ENCODE results near the gene PCDHGC5.

PCDHGC5 gene

DNA sequence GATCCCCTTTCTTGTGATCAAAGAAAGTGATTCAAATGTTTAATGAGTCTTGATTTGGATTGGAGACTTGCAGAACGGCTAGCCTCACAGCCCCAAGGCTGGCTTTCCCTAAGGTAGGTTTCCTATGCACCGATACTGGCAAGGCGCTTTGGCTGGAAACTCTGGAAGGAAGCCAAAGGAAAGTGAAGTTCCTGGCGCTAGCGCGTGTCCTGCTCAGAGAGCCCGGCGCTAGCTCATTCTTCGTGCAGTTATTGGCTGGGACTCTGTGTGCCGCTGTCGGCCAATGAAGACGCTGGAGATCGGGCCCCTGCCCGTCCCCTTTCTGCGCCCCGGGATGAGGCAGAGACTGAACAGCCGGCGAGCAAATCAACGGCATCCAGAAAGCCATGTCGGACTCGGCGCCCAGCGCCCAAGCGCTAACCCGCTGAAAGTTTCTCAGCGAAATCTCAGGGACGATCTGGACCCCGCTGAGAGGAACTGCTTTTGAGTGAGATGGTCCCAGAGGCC lies 13.2 kb upstream of the PCDHGC5 start, which contains the start of gene PCDHGC3:
PCDHGC3 (plus strand) TSS at position 342 of the 507 bp plus-strand sequence; CDS start at position 493, 151 bp downstream.
- no peaks in the 10 kb centered on the region for H3K27me3 ChIP-seq (replicated peaks; ENCODE audit: control insufficient read depth, insufficient read depth, low read length)
- TF ChIP-seq, protein P1, sequence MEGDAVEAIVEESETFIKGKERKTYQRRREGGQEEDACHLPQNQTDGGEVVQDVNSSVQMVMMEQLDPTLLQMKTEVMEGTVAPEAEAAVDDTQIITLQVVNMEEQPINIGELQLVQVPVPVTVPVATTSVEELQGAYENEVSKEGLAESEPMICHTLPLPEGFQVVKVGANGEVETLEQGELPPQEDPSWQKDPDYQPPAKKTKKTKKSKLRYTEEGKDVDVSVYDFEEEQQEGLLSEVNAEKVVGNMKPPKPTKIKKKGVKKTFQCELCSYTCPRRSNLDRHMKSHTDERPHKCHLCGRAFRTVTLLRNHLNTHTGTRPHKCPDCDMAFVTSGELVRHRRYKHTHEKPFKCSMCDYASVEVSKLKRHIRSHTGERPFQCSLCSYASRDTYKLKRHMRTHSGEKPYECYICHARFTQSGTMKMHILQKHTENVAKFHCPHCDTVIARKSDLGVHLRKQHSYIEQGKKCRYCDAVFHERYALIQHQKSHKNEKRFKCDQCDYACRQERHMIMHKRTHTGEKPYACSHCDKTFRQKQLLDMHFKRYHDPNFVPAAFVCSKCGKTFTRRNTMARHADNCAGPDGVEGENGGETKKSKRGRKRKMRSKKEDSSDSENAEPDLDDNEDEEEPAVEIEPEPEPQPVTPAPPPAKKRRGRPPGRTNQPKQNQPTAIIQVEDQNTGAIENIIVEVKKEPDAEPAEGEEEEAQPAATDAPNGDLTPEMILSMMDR (IDR thresholded peaks at IDR 0.05; ENCODE audit: insufficient read depth, low read length, poor library complexity, severe bottlenecking) = peak; percentile 53
- H3K4me3 ChIP-seq (replicated peaks; ENCODE audit: low read depth, low read length) = peak within 1 kb of the TSS; percentile 82
- no peaks in the 10 kb centered on the region for H3K36me3 ChIP-seq (ENCODE audit: control insufficient read depth, insufficient read depth, low read length)
- DNase-seq (ENCODE audit: extremely low read depth, insufficient read length) = peak; percentile 81

GRCh38 chr5:141476132-141476911 lies 12.6 kb upstream of the PCDHGC5 start:
- no peaks in the 10 kb centered on the region for H3K36me3 ChIP-seq (ENCODE audit: control insufficient read depth, insufficient read depth, low read length)
- TF ChIP-seq, protein P1 (IDR thresholded peaks at IDR 0.05; ENCODE audit: insufficient read depth, low read length, poor library complexity, severe bottlenecking) = no peak
- DNase-seq (ENCODE audit: extremely low read depth, insufficient read length) = peak; percentile 56
- H3K4me3 ChIP-seq (replicated peaks; ENCODE audit: low read depth, low read length) = peak overlapping the region; percentile 82
- H3K27me3 ChIP-seq (replicated peaks; ENCODE audit: control insufficient read depth, insufficient read depth, low read length) = no peaks in the 10 kb centered on the region

DNA sequence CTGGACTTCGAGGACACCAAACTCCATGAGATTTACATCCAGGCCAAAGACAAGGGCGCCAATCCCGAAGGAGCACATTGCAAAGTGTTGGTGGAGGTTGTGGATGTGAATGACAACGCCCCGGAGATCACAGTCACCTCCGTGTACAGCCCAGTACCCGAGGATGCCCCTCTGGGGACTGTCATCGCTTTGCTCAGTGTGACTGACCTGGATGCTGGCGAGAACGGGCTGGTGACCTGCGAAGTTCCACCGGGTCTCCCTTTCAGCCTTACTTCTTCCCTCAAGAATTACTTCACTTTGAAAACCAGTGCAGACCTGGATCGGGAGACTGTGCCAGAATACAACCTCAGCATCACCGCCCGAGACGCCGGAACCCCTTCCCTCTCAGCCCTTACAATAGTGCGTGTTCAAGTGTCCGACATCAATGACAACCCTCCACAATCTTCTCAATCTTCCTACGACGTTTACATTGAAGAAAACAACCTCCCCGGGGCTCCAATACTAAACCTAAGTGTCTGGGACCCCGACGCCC lies 11.8 kb upstream of the PCDHGC5 start:
- TF ChIP-seq, protein P1 (IDR thresholded peaks at IDR 0.05; ENCODE audit: insufficient read depth, low read length, poor library complexity, severe bottlenecking) = no peak
- Histone ChIP-seq H3K36me3 (ENCODE audit: control insufficient read depth, insufficient read depth, low read length) (no peaks in the 10 kb centered on the region), H3K27me3 (replicated peaks; ENCODE audit: control insufficient read depth, insufficient read depth, low read length) (no peaks in the 10 kb centered on the region), H3K4me3 (replicated peaks; ENCODE audit: low read depth, low read length) (peak overlapping the region; percentile 82)
- no peak for DNase-seq (ENCODE audit: extremely low read depth, insufficient read length)

- Histone ChIP-seq H3K36me3 (ENCODE audit: control insufficient read depth, insufficient read depth, low read length) (no peaks in the 10 kb centered on the region), H3K4me3 (replicated peaks; ENCODE audit: low read depth, low read length) (no peak overlapping the region; the same call in 1 of the 2 replicates)
- no peak for DNase-seq (ENCODE audit: extremely low read depth, insufficient read length)
These were observed 11.1 kb upstream of the PCDHGC5 start for GRCh38 chr5:141477815-141478214.

GRCh38 chr5:141478321-141478945 lies 10.4 kb upstream of the PCDHGC5 start:
- TF ChIP-seq, protein P1 (IDR thresholded peaks at IDR 0.05; ENCODE audit: insufficient read depth, low read length, poor library complexity, severe bottlenecking) = peak; percentile 37
- no peak for DNase-seq (ENCODE audit: extremely low read depth, insufficient read length)
- H3K4me3 ChIP-seq (replicated peaks; ENCODE audit: low read depth, low read length) = no peak overlapping the region; the same call in 1 of the 2 replicates

More at GRCh38 chr5:141477815-141478214, 11.1 kb upstream of the PCDHGC5 start:
- no peaks in the 10 kb centered on the region for H3K27me3 ChIP-seq (replicated peaks; ENCODE audit: control insufficient read depth, insufficient read depth, low read length)
- TF ChIP-seq, protein P1 (IDR thresholded peaks at IDR 0.05; ENCODE audit: insufficient read depth, low read length, poor library complexity, severe bottlenecking) = no peak

More at GRCh38 chr5:141478321-141478945, 10.4 kb upstream of the PCDHGC5 start:
- Histone ChIP-seq H3K36me3 (ENCODE audit: control insufficient read depth, insufficient read depth, low read length) (no peaks in the 10 kb centered on the region), H3K27me3 (replicated peaks; ENCODE audit: control insufficient read depth, insufficient read depth, low read length) (no peaks in the 10 kb centered on the region)
